Endodermal cell (in vitro differentiated cells): ENCODE results near the gene GEN1. TPM values are rescaled to one million over a fixed set of nuclear protein-coding genes. Genes with fewer than 3 reads are reported as not detected.

ENCODE experiments used
- DNase-seq: peaks from one replicate; pipeline ENCODE4 v3.0.0-alpha.2; 2017
- H3K27ac ChIP-seq: 2 replicates; pipeline ENCODE4 v1.5.1; 2013; ENCODE audit warnings: mild to moderate bottlenecking, low read depth, low read length, moderate library complexity
- H3K27me3 ChIP-seq: 2 replicates; pipeline ENCODE4 v1.6.1; 2013; ENCODE audit warnings: mild to moderate bottlenecking, low read length, moderate library complexity; ENCODE audit not compliant: insufficient read depth, control insufficient read depth, poor library complexity, severe bottlenecking
- H3K36me3 ChIP-seq: 2 replicates; pipeline ENCODE4 v1.7.0; 2013; ENCODE audit warnings: mild to moderate bottlenecking, low read length, moderate library complexity; ENCODE audit not compliant: control insufficient read depth, insufficient read depth
- H3K4me1 ChIP-seq: one replicate; pipeline ENCODE4 v1.7.0; 2013; ENCODE audit warnings: low read length; ENCODE audit not compliant: control insufficient read depth, insufficient read depth
- H3K4me3 ChIP-seq: 2 replicates; pipeline ENCODE4 v1.5.1; 2013; ENCODE audit warnings: mild to moderate bottlenecking, low read length, moderate library complexity
- H3K9ac ChIP-seq: 2 replicates; pipeline ENCODE4 v1.6.1; 2013; ENCODE audit warnings: mild to moderate bottlenecking, low read length, moderate library complexity; ENCODE audit not compliant: poor library complexity, severe bottlenecking; ENCODE audit errors: extremely low read depth
- H3K9me3 ChIP-seq: 2 replicates; pipeline ENCODE4 v1.6.1; 2013; ENCODE audit warnings: mild to moderate bottlenecking, low read length, moderate library complexity; ENCODE audit not compliant: control insufficient read depth
- H3K27ac Mint-ChIP-seq: 2 replicates; pipeline ENCODE4 v1.8.0; 2020; ENCODE audit warnings: mixed read lengths
- H3K27me3 Mint-ChIP-seq: 2 replicates; pipeline ENCODE4 v1.8.0; 2021; ENCODE audit warnings: mild to moderate bottlenecking, mixed read lengths; ENCODE audit not compliant: insufficient read depth
- H3K36me3 Mint-ChIP-seq: 2 replicates; pipeline ENCODE4 v1.8.0; 2020; ENCODE audit warnings: low read depth, mixed read lengths
- H3K4me1 Mint-ChIP-seq: 2 replicates; pipeline ENCODE4 v1.8.0; 2020; ENCODE audit warnings: mixed read lengths
- H3K4me3 Mint-ChIP-seq: 2 replicates; pipeline ENCODE4 v1.8.0; 2020; ENCODE audit warnings: mild to moderate bottlenecking, moderate library complexity, mixed read lengths
- H3K9me3 Mint-ChIP-seq: 2 replicates; pipeline ENCODE4 v1.8.0; 2020; ENCODE audit warnings: mild to moderate bottlenecking, mixed read lengths
- CTCF ChIP-seq: fragments of 200-600 bp; sonication (generic); conservative IDR thresholded peaks from 2 replicates; pipeline ENCODE4 v1.5.0; 2021; ENCODE audit warnings: antibody characterized with exemption, mild to moderate bottlenecking
- WGBS, 2 experiments: methylation state at CpG; one replicate each; pipeline versions ENCODE4 v1.1.5 to v1.1.7; 2013; ENCODE audit warnings: missing lambda C conversion rate in 2 of 2, mixed read lengths in 1 of 2; ENCODE audit not compliant: insufficient coverage in 1 of 2, insufficient read length in 1 of 2; 5-methylcytosine and 5-hydroxymethylcytosine counted together
- total RNA-seq, 2 donors: library from RNA; stranded (reverse); fragmentation: NEBNext Ultra II Directional in 1 of 2; extraction: Animal tissue kit (Norgen Biotek cat#: 25700) in 1 of 2; gene quantifications; 2 replicates in 1 of 2; 3 replicates in 1 of 2; pipeline ENCODE4 v1.2.1, GENCODE V29; 2021

Gene GEN1
- total RNA-seq, 2 donors from 2014 or later, result 24.5 to 34.5 TPM

DNA sequence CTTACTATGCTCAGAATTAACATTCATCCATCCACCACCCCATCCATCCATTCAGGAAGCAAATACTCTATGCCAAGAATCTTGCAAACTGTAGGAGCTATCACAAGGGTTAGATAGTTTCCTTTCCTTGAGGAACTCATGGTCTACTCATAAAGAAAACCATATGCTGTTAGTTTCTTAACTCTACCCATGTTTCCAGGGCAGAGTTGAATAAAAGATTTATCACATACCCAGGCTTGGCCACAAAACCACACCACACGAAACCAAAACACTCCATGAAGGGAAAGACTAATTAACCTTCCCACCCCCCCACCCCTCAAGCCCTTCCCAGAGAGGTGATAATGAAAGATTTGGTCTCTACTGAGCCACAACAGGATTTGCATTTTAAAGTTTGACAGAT lies 38.6 kb downstream of the GEN1 start:
- Histone ChIP-seq H3K4me1 (no peaks in the 10 kb centered on the region), H3K27ac (no peak overlapping the region), H3K36me3 (no peaks in the 10 kb centered on the region), H3K9me3 (no peaks in the 10 kb centered on the region), H3K9ac (no peak overlapping the region), H3K4me3 (no peak overlapping the region), H3K27me3 (peaks cover 41% of the 10 kb centered on the region)
- Mint-ChIP-seq H3K27ac (no peak overlapping the region), H3K4me3 (no peak overlapping the region), H3K4me1 (peaks cover 53% of the 10 kb centered on the region), H3K27me3 (peaks cover 61% of the 10 kb centered on the region), H3K36me3 (no peaks in the 10 kb centered on the region), H3K9me3 (no peaks in the 10 kb centered on the region)
- WGBS, 2 experiments, result 67% methylated on average over 1 of the region's 1 CpG; no CpG with 5 or more reads in 1 of the 2 experiments
- DNase-seq, result no peak
- no peak for TF ChIP-seq CTCF

- no peaks in the 10 kb centered on the region for H3K9me3 ChIP-seq
Observed at GRCh38 chr2:17793296-17793695, 39.4 kb downstream of the GEN1 start.

DNA sequence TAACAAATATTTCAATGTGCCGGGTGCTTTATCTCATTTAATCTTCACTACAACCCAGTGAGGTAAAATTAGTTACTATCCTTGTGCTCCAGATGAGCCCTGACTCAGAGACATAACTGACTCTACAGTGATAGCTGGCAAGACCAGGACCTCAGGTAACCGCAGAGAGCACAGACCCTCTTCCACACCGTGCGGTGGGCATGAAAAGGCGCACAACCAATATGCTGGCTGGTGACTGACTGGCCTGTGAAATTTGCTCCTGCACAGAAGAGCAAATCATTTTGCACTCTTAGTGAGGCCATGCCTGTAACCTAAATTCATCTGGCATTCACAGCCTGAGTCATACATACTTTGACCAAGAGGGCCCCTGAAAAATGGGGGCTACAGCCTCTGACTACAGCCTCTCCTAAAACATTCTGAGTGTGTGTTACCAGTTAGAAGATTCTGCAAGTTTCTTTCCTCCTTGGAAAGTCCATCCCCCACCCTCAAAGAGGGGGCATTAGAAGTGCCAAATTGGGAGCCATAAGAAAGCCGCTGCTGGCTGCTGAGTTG lies 39.9 kb downstream of the GEN1 start:
- DNase-seq, result no peak
- Mint-ChIP-seq H3K9me3 (no peaks in the 10 kb centered on the region), H3K36me3 (no peaks in the 10 kb centered on the region), H3K4me3 (no peak overlapping the region), H3K27ac (no peak overlapping the region), H3K4me1 (peaks cover 40% of the 10 kb centered on the region), H3K27me3 (peaks cover 63% of the 10 kb centered on the region)
- H3K9me3 ChIP-seq, result no peaks in the 10 kb centered on the region
- H3K27me3 ChIP-seq, result peaks cover 34% of the 10 kb centered on the region
- H3K4me1 ChIP-seq, result no peaks in the 10 kb centered on the region
- no peak for TF ChIP-seq CTCF
- no peak overlapping the region for H3K27ac ChIP-seq
- WGBS, 2 experiments, result 81 to 86% methylated on average over 4 to 6 of the region's 6 CpGs
- H3K4me3 ChIP-seq, result no peak overlapping the region
- no peak overlapping the region for H3K9ac ChIP-seq
- no peaks in the 10 kb centered on the region for H3K36me3 ChIP-seq

More at GRCh38 chr2:17793296-17793695, 39.4 kb downstream of the GEN1 start:
- Histone ChIP-seq H3K27me3 (peaks cover 40% of the 10 kb centered on the region), H3K4me1 (no peaks in the 10 kb centered on the region), H3K36me3 (no peaks in the 10 kb centered on the region), H3K4me3 (no peak overlapping the region), H3K27ac (no peak overlapping the region), H3K9ac (no peak overlapping the region)
- peaks cover 46% of the 10 kb centered on the region for H3K4me1 Mint-ChIP-seq
- H3K4me3 Mint-ChIP-seq, result no peak overlapping the region
- no peaks in the 10 kb centered on the region for H3K9me3 Mint-ChIP-seq
- no peak for DNase-seq
- H3K27me3 Mint-ChIP-seq, result peaks cover 63% of the 10 kb centered on the region
- H3K27ac Mint-ChIP-seq, result no peak overlapping the region
- WGBS, 2 experiments, result 88 to 94% methylated on average over 4 of the region's 4 CpGs
- TF ChIP-seq CTCF, result no peak
- H3K36me3 Mint-ChIP-seq, result no peaks in the 10 kb centered on the region
